ENCODE measurements around the gene TFDP1. TPM values are rescaled to one million over a fixed set of nuclear protein-coding genes. Genes with fewer than 3 reads are reported as not detected.

TFDP1 gene
- total and polyA plus RNA-seq, 9 donors = 29.7 to 73.9 (median 59.5) TPM

DNA sequence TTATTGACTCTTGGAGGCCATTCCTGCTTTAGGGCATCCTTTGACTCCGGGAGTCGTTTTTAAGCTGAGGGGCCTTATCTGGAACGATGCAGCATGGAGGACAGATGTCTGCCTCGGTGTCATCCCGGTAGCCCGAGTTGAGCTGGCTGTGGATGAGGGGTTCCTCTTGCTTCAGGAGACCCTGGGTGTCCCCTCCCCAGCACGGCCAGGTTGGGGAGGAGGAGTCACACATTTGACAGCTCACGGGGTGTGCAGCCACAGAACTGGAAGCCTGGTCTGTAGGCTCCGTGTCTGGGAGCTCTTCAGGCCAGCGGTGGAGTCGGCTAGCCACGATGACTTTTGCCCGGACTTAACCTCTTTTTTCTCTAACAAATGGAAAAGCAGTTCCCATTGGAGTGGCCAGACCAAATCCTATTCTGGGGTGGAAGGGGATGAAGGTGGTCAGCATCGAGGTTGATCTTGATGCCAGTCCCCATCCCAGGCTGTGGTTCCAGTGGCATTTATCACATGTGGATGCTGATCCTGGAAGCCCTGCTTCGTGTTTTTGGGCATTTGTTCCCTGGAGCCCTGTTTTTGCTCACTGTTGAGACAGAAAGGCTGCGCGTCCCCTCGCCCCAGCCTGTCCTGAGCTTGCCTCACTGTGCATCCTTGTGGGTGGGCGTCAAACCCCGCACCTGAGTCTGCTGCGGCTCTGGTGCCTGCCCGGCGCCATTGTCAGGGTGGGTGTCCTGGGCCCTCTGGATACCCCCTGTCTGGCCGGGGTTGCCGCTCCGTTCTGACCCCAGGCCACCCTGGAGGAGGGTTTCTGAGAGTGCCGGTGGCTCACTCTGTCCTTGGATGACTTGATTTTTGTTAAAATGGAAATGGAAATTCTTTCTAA, 12.0 kb downstream of the TFDP1 start:
- Histone ChIP-seq H3K9me3 (replicated peaks; ENCODE audit: control insufficient read depth, low read depth, low read length) (peaks cover 10% of the 10 kb centered on the region), H3K27ac (ENCODE audit: low read length) (no peak overlapping the region), H3K4me1 (ENCODE audit: control insufficient read depth, insufficient read depth, low read length) (no peaks in the 10 kb centered on the region), H3K36me3 (ENCODE audit: control insufficient read depth, insufficient read depth, low read length) (peaks cover 27% of the 10 kb centered on the region), H3K4me3 (ENCODE audit: low read length) (no peak overlapping the region), H3K27me3 (ENCODE audit: control insufficient read depth, insufficient read depth, low read length) (no peaks in the 10 kb centered on the region)
- 96% methylated on average over 20 of the region's 27 CpGs for WGBS (ENCODE audit: insufficient coverage)
- DNase-seq = no peak

DNA sequence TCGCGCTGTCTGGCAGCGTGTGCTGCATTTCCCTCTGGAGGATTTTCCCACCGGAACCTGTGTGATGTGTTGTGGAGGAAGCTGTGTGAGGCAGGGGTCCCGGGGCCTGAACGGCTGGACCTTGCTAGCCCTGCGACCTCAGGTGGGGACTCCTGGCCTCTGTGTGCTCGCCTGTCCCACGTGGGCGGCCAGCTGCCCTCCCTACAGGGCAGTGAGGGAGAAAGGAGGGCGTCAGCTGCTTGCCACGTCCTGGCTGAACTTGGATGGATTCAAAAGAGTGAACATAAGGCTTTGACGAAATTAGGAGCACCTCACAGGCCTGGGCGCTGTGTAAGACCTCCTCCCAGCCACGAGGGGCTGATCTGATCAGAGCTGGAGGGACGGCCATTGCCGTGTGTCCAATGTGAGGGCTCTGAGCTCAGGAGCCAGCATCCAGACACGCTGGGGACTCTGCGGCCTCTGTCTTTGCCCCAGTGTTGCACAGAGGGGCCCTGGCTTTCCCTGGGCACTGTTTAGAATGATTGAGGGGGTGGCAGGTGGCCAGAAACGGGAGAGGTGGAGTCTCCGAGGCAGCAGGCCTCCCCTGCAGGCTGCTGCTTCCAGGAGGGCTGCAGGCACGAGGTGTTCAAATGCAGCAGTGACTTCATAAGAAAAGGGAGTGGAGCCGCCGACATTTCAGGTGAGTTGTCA, 13.0 kb downstream of the TFDP1 start:
- Histone ChIP-seq H3K9me3 (replicated peaks; ENCODE audit: control insufficient read depth, low read depth, low read length) (peaks cover 10% of the 10 kb centered on the region), H3K4me3 (ENCODE audit: low read length) (no peak overlapping the region), H3K27me3 (ENCODE audit: control insufficient read depth, insufficient read depth, low read length) (no peaks in the 10 kb centered on the region), H3K36me3 (ENCODE audit: control insufficient read depth, insufficient read depth, low read length) (peaks cover 24% of the 10 kb centered on the region), H3K4me1 (ENCODE audit: control insufficient read depth, insufficient read depth, low read length) (no peaks in the 10 kb centered on the region), H3K27ac (ENCODE audit: low read length) (no peak overlapping the region)
- DNase-seq = no peak
- 91% methylated on average over 22 of the region's 24 CpGs for whole genome bisulfite sequencing (ENCODE audit: insufficient coverage)

DNA sequence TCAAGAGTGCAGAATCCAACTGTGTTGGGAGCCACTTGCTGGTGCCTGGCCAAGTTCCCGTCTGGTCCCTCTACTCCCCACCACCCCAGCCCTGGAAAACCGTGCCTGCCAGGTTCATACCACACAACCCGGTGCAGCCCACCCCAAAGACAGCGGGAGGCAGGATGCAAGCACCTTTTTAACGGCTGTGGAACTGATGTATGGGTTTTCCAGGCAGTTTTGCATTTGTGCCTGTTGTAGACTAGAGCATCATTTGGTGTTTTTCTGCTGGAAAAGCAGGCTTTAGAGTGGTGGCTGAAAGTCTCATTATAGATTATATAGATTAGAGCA, 13.5 kb downstream of the TFDP1 start:
- Histone ChIP-seq H3K9me3 (replicated peaks; ENCODE audit: control insufficient read depth, low read depth, low read length) (peaks cover 10% of the 10 kb centered on the region), H3K4me3 (ENCODE audit: low read length) (no peak overlapping the region), H3K36me3 (ENCODE audit: control insufficient read depth, insufficient read depth, low read length) (peaks cover 21% of the 10 kb centered on the region), H3K4me1 (ENCODE audit: control insufficient read depth, insufficient read depth, low read length) (no peaks in the 10 kb centered on the region), H3K27me3 (ENCODE audit: control insufficient read depth, insufficient read depth, low read length) (no peaks in the 10 kb centered on the region), H3K27ac (ENCODE audit: low read length) (no peak overlapping the region)
- WGBS (ENCODE audit: insufficient coverage) = 80% methylated on average over 2 of the region's 5 CpGs
- no peak for DNase-seq

DNA sequence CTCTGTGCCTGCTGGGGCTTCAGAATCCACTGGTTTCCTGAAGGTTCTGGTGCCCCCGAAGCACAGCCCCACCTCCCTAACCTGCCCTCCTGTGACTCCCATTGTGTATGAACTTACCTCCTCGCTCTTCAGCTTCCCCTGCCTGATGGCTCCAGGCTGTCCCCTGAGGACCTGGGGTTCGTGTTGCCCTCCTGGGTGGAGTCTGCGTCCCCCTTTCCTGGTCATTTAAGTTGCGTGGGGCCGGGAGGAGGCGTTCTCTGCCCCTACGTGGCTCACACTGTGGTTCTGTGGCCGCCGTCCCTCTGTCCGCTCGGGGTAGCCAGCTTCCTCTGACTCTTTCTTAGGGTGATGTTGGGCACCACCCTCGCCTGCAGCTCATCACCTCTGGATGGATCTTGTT, 13.9 kb downstream of the TFDP1 start:
- Histone ChIP-seq H3K4me1 (ENCODE audit: control insufficient read depth, insufficient read depth, low read length) (no peaks in the 10 kb centered on the region), H3K27ac (ENCODE audit: low read length) (no peak overlapping the region), H3K4me3 (ENCODE audit: low read length) (no peak overlapping the region), H3K36me3 (ENCODE audit: control insufficient read depth, insufficient read depth, low read length) (peaks cover 21% of the 10 kb centered on the region), H3K27me3 (ENCODE audit: control insufficient read depth, insufficient read depth, low read length) (no peaks in the 10 kb centered on the region), H3K9me3 (replicated peaks; ENCODE audit: control insufficient read depth, low read depth, low read length) (peaks cover 10% of the 10 kb centered on the region)
- DNase-seq = no peak
- 93% methylated on average over 10 of the region's 13 CpGs for WGBS (ENCODE audit: insufficient coverage)

DNA sequence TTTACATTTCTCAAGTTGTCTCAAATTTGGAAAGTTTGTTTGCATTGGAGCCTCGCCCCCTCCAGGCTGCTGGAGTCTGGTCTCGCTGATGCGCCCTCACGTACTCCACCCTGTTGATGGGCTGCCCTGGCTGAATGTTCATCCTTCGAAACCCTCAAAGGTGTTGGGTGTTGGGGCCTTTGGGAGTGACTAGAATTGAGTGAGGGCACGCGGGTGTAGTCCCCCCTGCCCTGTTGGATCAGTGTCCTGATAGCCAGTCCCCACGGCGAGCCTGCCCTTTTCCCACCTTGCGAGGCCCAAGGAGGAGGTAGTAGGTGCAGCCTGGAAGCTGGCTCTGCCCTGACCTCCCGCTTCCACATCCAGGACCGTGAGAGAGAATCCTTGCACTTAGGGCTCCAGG, 14.8 kb downstream of the TFDP1 start:
- H3K27ac ChIP-seq (ENCODE audit: low read length) = no peak overlapping the region
- peaks cover 21% of the 10 kb centered on the region for H3K36me3 ChIP-seq (ENCODE audit: control insufficient read depth, insufficient read depth, low read length)
- no peak for DNase-seq
- no peaks in the 10 kb centered on the region for H3K4me1 ChIP-seq (ENCODE audit: control insufficient read depth, insufficient read depth, low read length)
- over 99% methylated on average over 9 of the region's 12 CpGs for WGBS (ENCODE audit: insufficient coverage)
- peaks cover 10% of the 10 kb centered on the region for H3K9me3 ChIP-seq (replicated peaks; ENCODE audit: control insufficient read depth, low read depth, low read length)
- H3K27me3 ChIP-seq (ENCODE audit: control insufficient read depth, insufficient read depth, low read length) = no peaks in the 10 kb centered on the region
- no peak overlapping the region for H3K4me3 ChIP-seq (ENCODE audit: low read length)

DNA sequence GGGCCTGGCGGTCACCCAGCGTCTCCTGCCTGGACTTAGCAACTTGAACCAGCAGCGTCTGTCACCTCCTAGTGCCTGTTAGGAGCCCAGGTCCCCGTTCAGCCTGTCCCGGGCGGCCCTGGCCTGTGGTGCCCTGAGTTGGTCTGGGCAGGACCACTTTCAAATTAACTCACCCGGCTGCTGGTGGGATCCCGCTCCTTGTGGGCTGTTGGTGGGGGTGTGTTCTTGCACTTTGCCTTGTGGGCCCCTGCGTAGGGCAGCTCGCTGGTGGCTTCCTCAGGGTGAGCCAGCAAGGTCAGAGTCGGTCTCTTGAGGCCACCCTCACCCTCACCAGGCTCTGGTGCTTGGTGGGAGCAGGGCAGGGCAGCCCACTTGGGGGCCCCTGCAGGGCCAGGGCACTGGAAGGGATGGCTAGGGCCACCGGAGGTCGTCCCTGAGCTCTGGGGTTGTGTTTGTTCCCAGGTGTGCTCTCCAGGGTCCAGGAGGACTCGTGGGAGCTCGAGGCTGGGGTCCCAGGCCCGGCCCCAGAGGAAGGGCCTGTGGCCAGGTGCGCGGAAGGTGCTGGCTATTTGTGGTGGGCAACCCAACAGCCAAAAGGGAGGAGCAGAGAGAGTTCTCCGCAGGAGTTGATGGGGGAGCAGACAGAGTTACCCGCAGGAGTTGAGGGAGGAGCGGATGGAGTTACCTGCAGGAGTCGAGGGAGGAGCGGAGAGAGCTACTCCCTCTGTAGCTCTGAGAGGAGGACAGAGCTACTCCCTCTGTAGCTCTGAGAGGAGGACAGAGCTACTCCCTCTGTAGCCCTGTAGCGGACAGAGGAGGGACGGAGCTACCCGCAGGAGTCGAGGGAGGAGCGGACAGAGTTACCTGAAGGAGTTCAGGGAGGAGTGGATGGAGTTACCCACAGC, 16.9 kb downstream of the TFDP1 start:
- H3K27ac ChIP-seq (ENCODE audit: low read length) = no peak overlapping the region
- WGBS (ENCODE audit: insufficient coverage) = 95% methylated on average over 23 of the region's 28 CpGs
- H3K27me3 ChIP-seq (ENCODE audit: control insufficient read depth, insufficient read depth, low read length) = no peaks in the 10 kb centered on the region
- no peaks in the 10 kb centered on the region for H3K4me1 ChIP-seq (ENCODE audit: control insufficient read depth, insufficient read depth, low read length)
- DNase-seq = no peak
- H3K4me3 ChIP-seq (ENCODE audit: low read length) = no peak overlapping the region
- H3K36me3 ChIP-seq (ENCODE audit: control insufficient read depth, insufficient read depth, low read length) = peaks cover 27% of the 10 kb centered on the region
- H3K9me3 ChIP-seq (replicated peaks; ENCODE audit: control insufficient read depth, low read depth, low read length) = peaks cover 10% of the 10 kb centered on the region

DNA sequence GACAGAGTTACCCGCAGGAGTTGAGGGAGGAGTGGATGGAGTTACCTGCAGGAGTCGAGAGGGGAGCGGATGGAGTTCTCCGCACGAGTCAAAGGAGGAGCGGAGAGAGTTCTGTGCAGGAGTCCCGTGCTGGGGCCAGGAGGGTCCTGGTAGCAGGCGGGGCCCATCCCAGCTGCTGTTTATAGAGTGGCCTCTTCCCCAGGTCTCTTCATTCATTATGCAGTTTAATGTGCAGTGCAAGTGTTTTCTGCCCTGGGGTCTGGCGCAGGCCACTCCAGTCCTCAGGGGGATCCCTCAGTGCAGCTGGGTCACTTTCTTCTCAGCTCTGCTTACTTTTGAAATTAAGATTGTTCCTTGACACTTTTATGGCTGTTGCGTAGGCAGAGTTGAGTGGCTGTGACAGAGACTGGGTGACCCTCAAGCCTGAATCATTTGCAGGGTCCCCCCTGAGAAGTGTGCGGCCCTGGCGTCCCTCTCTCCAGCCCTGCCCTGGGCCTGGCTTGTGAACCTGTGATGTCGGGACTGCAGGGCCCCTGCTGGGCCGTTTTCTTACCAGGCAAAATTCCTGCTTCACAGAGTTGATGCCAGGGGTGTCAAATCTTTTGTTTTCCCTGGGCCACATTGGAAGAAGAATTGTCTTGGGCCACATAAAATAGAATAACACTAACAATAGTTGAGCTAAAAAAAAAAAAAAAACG, 17.9 kb downstream of the TFDP1 start:
- WGBS (ENCODE audit: insufficient coverage) = 66% methylated on average over 12 of the region's 15 CpGs
- Histone ChIP-seq H3K36me3 (ENCODE audit: control insufficient read depth, insufficient read depth, low read length) (peaks cover 23% of the 10 kb centered on the region), H3K27me3 (ENCODE audit: control insufficient read depth, insufficient read depth, low read length) (no peaks in the 10 kb centered on the region), H3K9me3 (replicated peaks; ENCODE audit: control insufficient read depth, low read depth, low read length) (peaks cover 10% of the 10 kb centered on the region), H3K4me3 (ENCODE audit: low read length) (no peak overlapping the region), H3K27ac (ENCODE audit: low read length) (no peak overlapping the region), H3K4me1 (ENCODE audit: control insufficient read depth, insufficient read depth, low read length) (no peaks in the 10 kb centered on the region)
- no peak for DNase-seq

DNA sequence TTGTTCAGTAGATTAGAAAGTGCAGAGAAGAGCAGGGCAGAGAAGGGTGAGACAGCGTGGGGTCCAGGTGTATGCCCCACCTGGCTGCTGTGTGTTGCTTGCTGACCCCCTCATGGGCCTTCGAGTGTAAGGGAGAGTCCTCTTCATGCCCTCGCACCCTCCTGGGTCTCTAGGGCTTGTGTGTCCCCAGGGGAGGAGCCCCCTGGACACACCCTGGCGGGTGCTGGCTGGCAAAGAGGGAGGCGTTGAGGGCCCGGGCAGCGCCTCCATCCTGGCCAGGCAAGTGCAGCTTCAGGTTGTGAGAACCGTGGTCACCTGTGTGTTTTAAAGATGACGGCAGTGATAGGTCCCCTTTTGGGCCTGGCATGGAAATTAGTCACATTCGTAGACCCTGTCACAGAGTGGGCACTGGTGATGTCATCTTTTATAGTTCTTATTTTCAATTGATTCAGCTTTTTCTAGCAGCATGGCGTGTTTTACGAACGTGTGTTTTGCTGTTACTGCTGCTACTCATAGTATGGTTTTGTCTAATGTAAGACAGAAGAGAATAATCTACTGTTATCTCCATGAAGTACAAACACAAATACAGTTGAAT, 18.7 kb downstream of the TFDP1 start:
- no peak overlapping the region for H3K27ac ChIP-seq (ENCODE audit: low read length)
- peaks cover 23% of the 10 kb centered on the region for H3K36me3 ChIP-seq (ENCODE audit: control insufficient read depth, insufficient read depth, low read length)
- H3K4me1 ChIP-seq (ENCODE audit: control insufficient read depth, insufficient read depth, low read length) = no peaks in the 10 kb centered on the region
- no peaks in the 10 kb centered on the region for H3K27me3 ChIP-seq (ENCODE audit: control insufficient read depth, insufficient read depth, low read length)
- no peak overlapping the region for H3K4me3 ChIP-seq (ENCODE audit: low read length)
- 86% methylated on average over 8 of the region's 13 CpGs for WGBS (ENCODE audit: insufficient coverage)
- DNase-seq = no peak
- H3K9me3 ChIP-seq (replicated peaks; ENCODE audit: control insufficient read depth, low read depth, low read length) = peaks cover 10% of the 10 kb centered on the region

DNA sequence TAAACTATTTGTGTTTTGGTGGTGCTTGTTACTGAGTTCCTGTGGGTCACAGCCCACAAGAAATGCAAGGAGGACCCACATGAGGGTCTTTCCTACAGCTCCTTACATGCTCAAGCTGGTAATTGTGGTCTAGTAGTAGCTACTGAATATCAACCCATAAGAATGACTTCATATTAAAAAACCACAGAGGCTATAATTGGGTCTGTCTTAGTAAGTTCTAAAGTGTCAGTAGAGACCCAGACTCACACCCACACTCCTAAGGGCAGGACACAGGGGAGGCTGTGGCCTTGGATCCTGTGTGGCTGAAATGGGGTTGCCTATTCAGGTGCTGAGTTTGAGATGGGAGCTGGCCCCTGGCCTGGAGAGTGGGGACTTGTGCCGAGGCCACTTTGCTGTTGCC, 19.6 kb downstream of the TFDP1 start:
- Histone ChIP-seq H3K9me3 (replicated peaks; ENCODE audit: control insufficient read depth, low read depth, low read length) (peaks cover 10% of the 10 kb centered on the region), H3K27ac (ENCODE audit: low read length) (no peak overlapping the region), H3K4me3 (ENCODE audit: low read length) (no peak overlapping the region), H3K36me3 (ENCODE audit: control insufficient read depth, insufficient read depth, low read length) (peaks cover 29% of the 10 kb centered on the region), H3K4me1 (ENCODE audit: control insufficient read depth, insufficient read depth, low read length) (no peaks in the 10 kb centered on the region), H3K27me3 (ENCODE audit: control insufficient read depth, insufficient read depth, low read length) (no peaks in the 10 kb centered on the region)
- no peak for DNase-seq
- whole genome bisulfite sequencing (ENCODE audit: insufficient coverage) = 89% methylated on average over 1 of the region's 1 CpG
